ENCODE data around the gene NKX1-2. TPM values are rescaled to one million over a fixed set of nuclear protein-coding genes. Genes with fewer than 3 reads are reported as not detected.

The NKX1-2 gene
- total and polyA plus RNA-seq, 4 donors = 0.02 to 0.06 TPM; not detected in 2

DNA sequence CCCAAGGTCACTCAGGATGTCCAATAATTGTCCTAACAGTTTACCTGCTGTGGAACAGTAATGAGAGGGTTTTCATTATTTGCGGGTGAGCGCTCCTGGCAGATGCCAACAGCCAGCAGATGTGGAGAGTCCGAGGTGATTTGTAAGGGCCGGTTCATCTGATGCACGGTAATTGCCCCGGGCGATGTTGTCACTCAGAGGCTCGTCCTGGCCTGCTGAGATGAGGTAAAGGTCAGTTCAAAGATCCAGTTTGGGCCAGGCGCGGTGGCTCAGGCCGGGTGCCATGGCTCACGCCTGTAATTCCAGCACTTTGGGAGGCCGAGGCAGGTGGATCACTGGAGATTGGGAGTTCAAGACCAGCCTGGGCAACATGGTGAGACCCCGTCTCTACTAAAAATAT, 28.7 kb upstream of the NKX1-2 start:
- Histone ChIP-seq H3K36me3 (ENCODE audit: control insufficient read depth in 4 of 4, insufficient read depth in 4 of 4, low read length in 4 of 4) (no peaks in the 10 kb centered on the region), H3K9me3 (ENCODE audit: control insufficient read depth in 4 of 4, insufficient read depth in 3 of 4, low read length in 3 of 4) (no peaks in the 10 kb centered on the region), H3K27me3 (ENCODE audit: control insufficient read depth in 3 of 3, insufficient read depth in 3 of 3, low read length in 2 of 3) (no peaks in the 10 kb centered on the region), H3K4me1 (ENCODE audit: control insufficient read depth in 5 of 5, insufficient read depth in 5 of 5, low read length in 5 of 5) (no peaks in the 10 kb centered on the region), H3K27ac (ENCODE audit: low read depth in 1 of 2, low read length in 1 of 2) (no peak overlapping the region), H3K9ac (ENCODE audit: insufficient read depth in 1 of 2, low read length in 2 of 2) (no peak overlapping the region), H3K4me3 (no peak overlapping the region)
- DNase-seq = no peak
- WGBS, 2 donors = 95% methylated on average over 14 of the region's 14 CpGs
- ATAC-seq (ENCODE audit: insufficient read depth, low FRiP score) = no peak
- TF ChIP-seq, protein P1, sequence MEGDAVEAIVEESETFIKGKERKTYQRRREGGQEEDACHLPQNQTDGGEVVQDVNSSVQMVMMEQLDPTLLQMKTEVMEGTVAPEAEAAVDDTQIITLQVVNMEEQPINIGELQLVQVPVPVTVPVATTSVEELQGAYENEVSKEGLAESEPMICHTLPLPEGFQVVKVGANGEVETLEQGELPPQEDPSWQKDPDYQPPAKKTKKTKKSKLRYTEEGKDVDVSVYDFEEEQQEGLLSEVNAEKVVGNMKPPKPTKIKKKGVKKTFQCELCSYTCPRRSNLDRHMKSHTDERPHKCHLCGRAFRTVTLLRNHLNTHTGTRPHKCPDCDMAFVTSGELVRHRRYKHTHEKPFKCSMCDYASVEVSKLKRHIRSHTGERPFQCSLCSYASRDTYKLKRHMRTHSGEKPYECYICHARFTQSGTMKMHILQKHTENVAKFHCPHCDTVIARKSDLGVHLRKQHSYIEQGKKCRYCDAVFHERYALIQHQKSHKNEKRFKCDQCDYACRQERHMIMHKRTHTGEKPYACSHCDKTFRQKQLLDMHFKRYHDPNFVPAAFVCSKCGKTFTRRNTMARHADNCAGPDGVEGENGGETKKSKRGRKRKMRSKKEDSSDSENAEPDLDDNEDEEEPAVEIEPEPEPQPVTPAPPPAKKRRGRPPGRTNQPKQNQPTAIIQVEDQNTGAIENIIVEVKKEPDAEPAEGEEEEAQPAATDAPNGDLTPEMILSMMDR (IDR thresholded peaks at IDR 0.05; ENCODE audit: control extremely low read depth, extremely low read depth) = no peak

DNA sequence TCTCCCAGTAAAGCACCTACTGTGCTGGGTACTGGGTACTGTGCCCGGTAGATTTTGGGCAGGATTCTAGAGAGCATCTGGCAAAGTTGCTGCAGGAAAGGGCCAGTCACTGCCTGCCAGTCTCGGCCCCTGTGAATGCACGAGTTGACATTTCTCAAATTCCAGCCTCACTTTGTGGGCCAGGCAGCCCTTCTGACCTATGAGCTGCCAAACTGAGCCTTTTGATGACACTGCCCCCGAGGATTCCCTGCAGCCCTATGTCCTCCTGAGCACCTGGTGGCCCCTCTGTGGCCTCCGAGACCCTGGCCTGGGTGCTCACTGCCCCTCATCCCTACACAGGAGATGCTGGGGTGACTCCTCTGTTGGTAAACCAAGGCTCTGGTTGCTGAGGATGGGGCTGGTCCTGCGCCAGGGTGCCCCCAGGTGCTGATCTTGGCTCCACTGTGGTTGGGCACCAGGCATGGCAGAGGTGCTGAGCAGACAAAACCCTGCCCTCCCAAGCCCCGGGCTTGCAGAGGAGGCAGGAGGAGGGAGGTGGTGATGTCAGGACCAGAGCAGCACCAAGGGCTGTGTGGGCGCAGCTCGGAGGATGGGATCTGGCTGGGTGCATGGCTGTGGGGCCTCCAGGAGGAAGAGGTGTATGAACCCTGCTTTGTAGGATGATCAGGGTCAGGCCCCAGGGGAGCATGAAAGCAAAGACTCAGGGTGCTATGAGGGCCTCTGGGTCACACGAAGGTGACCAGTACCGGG, 28.0 kb upstream of the NKX1-2 start:
- H3K9me3 ChIP-seq (ENCODE audit: control insufficient read depth in 4 of 4, insufficient read depth in 3 of 4, low read length in 3 of 4) = no peaks in the 10 kb centered on the region
- no peaks in the 10 kb centered on the region for H3K4me1 ChIP-seq (ENCODE audit: control insufficient read depth in 5 of 5, insufficient read depth in 5 of 5, low read length in 5 of 5)
- no peak overlapping the region for H3K4me3 ChIP-seq
- no peak overlapping the region for H3K9ac ChIP-seq (ENCODE audit: insufficient read depth in 1 of 2, low read length in 2 of 2)
- ATAC-seq (ENCODE audit: insufficient read depth, low FRiP score) = no peak
- TF ChIP-seq, protein P1 (IDR thresholded peaks at IDR 0.05; ENCODE audit: control extremely low read depth, extremely low read depth) = no peak
- no peaks in the 10 kb centered on the region for H3K36me3 ChIP-seq (ENCODE audit: control insufficient read depth in 4 of 4, insufficient read depth in 4 of 4, low read length in 4 of 4)
- 77 to 87% methylated on average over 10 to 11 of the region's 11 CpGs for WGBS, 2 donors
- H3K27ac ChIP-seq (ENCODE audit: low read depth in 1 of 2, low read length in 1 of 2) = no peak overlapping the region
- no peaks in the 10 kb centered on the region for H3K27me3 ChIP-seq (ENCODE audit: control insufficient read depth in 3 of 3, insufficient read depth in 3 of 3, low read length in 2 of 3)
- DNase-seq = no peak

DNA sequence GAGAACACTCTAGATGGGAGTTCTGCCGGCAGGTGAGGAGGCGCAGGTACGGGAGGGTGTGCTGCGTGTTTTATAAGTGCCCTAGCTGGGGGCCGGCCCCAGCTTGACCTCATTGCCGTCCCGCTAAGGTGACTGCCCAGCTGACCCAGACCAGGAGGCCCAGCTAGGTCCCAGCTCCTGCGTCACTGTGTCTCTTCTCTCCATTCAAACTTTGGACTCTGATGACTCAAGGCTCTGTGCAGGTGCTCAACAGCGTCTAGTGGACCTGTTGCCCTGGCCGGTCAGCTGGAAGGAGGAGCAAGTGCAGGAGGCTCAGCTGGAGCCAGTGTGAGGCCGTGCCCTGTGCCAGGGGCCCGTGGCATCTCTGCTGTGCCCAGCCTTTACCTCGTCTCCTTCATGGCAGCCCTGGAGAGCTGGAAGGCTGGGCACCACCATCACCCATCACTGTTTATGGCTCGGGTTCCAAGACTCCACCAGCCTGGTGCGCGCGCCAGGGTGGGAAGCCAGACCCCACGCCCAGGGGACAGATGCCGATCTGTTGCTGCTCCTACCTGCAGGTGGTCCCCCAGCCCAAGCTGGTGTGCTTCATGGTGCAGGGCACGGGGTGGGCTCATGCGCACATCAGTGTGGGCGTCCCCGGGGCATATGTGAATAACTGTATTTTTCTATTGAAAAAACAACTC, 26.3 kb upstream of the NKX1-2 start:
- Histone ChIP-seq H3K4me1 (ENCODE audit: control insufficient read depth in 5 of 5, insufficient read depth in 5 of 5, low read length in 5 of 5) (no peaks in the 10 kb centered on the region), H3K9me3 (ENCODE audit: control insufficient read depth in 4 of 4, insufficient read depth in 3 of 4, low read length in 3 of 4) (no peaks in the 10 kb centered on the region), H3K36me3 (ENCODE audit: control insufficient read depth in 4 of 4, insufficient read depth in 4 of 4, low read length in 4 of 4) (no peaks in the 10 kb centered on the region), H3K27ac (ENCODE audit: low read depth in 1 of 2, low read length in 1 of 2) (no peak overlapping the region), H3K9ac (ENCODE audit: insufficient read depth in 1 of 2, low read length in 2 of 2) (no peak overlapping the region), H3K4me3 (no peak overlapping the region), H3K27me3 (ENCODE audit: control insufficient read depth in 3 of 3, insufficient read depth in 3 of 3, low read length in 2 of 3) (no peaks in the 10 kb centered on the region)
- ATAC-seq (ENCODE audit: insufficient read depth, low FRiP score) (no peak), DNase-seq (no peak)
- WGBS, 2 donors = 95% methylated on average over 23 of the region's 23 CpGs
- TF ChIP-seq, protein P1 (IDR thresholded peaks at IDR 0.05; ENCODE audit: control extremely low read depth, extremely low read depth) = no peak
